ENCODE measurements around the gene CAAP1. TPM values are rescaled to one million over a fixed set of nuclear protein-coding genes. Genes with fewer than 3 reads are reported as not detected.
"Not testable (repeated sequence)": the region's sequence is repeated elsewhere in the genome, so short reads cannot be mapped to it uniquely, and the experiment has no call there.

CAAP1 gene
- total RNA-seq, 1 donor from 2014 or later, result 22.4 TPM

DNA sequence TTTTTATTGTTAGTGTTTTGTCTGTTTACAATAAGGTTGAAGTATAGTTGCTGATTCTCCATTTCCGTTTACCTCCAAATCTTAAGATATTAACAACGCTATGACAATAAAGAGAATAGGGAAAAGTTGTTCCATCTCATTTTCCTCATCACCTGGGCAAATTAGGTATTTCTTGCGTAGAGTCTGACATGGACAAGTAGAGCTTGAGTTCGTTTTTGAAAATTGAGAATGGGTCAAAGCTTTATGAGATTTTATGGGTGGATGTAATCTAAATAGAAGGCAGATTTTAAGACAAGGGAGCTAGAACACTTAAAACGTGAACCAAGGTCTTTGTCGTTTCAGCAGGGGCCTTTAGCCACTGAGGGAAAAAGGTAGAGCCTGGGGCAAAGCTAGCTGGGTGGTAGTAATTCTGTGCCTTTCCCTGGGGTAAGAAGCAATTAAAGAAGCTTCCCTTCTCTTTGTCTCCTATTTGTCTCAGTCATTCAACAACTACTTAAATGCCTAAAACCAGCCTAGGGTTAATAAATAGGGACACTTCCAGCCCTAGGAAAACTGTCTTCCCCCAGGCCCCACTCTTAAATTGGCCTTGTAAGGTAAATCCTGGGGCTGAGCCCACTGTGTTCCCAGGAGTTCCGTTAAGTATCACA, 551 bp upstream of the CAAP1 start:
- Histone ChIP-seq H3K27me3 (ENCODE audit: control insufficient read depth, insufficient read depth, low read length) (no peaks in the 10 kb centered on the region), H3K4me3 (ENCODE audit: low read depth, low read length) (peak overlapping the region; percentile 100), H3K36me3 (ENCODE audit: control insufficient read depth, insufficient read depth, low read length) (no peaks in the 10 kb centered on the region)
- TF ChIP-seq, protein P1, sequence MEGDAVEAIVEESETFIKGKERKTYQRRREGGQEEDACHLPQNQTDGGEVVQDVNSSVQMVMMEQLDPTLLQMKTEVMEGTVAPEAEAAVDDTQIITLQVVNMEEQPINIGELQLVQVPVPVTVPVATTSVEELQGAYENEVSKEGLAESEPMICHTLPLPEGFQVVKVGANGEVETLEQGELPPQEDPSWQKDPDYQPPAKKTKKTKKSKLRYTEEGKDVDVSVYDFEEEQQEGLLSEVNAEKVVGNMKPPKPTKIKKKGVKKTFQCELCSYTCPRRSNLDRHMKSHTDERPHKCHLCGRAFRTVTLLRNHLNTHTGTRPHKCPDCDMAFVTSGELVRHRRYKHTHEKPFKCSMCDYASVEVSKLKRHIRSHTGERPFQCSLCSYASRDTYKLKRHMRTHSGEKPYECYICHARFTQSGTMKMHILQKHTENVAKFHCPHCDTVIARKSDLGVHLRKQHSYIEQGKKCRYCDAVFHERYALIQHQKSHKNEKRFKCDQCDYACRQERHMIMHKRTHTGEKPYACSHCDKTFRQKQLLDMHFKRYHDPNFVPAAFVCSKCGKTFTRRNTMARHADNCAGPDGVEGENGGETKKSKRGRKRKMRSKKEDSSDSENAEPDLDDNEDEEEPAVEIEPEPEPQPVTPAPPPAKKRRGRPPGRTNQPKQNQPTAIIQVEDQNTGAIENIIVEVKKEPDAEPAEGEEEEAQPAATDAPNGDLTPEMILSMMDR (IDR thresholded peaks at IDR 0.05; ENCODE audit: insufficient read depth, low read length, severe bottlenecking), result no peak
- no peak for DNase-seq (ENCODE audit: low read depth)
- FAIRE-seq, result no peak

DNA sequence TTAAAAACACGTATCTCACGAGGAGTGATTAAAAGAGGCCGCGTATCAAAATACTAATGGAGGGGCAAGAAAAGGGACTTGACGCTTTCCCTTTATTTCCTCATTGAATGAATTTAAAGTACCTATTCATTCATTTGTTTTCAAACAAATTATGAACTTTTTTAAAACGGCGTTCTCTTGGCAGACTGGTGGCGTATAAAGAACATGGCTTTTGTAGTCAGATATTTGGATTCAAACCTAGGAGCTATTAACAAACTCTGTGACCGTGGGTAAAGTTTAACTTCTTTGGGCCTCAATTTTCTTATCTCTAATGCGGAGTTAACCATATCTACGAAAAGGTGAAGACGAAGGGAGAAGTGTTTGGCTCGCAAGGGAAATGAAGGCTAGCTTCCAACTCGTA, 876 bp downstream of the CAAP1 start:
- Histone ChIP-seq H3K36me3 (ENCODE audit: control insufficient read depth, insufficient read depth, low read length) (peaks cover 1% of the 10 kb centered on the region), H3K4me3 (ENCODE audit: low read depth, low read length) (peak overlapping the region; percentile 100), H3K27me3 (ENCODE audit: control insufficient read depth, insufficient read depth, low read length) (no peaks in the 10 kb centered on the region)
- TF ChIP-seq, protein P1 (IDR thresholded peaks at IDR 0.05; ENCODE audit: insufficient read depth, low read length, severe bottlenecking), result no peak
- DNase-seq (ENCODE audit: low read depth) (peak; percentile 8), FAIRE-seq (no peak)

DNA sequence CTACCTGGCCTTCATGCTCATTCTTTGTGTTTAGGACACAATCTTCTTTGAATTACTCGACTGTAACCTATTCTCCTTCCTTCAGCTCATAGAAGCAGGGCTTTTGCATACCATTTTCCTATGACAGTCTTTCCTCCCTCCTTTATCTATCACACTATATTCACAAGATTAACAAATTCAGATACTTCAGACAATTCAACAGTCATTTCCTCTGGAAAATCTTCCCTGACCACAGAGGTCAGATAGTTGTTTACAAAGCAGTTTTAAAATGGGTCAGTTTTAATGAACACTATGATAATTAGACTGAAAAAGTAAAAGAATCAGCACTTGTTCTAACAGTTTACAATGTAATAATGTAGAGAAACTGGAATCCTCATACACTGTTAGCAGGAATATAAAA, 4.3 kb downstream of the CAAP1 start:
- TF ChIP-seq, protein P1 (IDR thresholded peaks at IDR 0.05; ENCODE audit: insufficient read depth, low read length, severe bottlenecking), result no peak
- Histone ChIP-seq H3K36me3 (ENCODE audit: control insufficient read depth, insufficient read depth, low read length) (peaks cover 1% of the 10 kb centered on the region), H3K27me3 (ENCODE audit: control insufficient read depth, insufficient read depth, low read length) (no peaks in the 10 kb centered on the region), H3K4me3 (ENCODE audit: low read depth, low read length) (no peak overlapping the region)
- FAIRE-seq (no peak), DNase-seq (ENCODE audit: low read depth) (no peak)

DNA sequence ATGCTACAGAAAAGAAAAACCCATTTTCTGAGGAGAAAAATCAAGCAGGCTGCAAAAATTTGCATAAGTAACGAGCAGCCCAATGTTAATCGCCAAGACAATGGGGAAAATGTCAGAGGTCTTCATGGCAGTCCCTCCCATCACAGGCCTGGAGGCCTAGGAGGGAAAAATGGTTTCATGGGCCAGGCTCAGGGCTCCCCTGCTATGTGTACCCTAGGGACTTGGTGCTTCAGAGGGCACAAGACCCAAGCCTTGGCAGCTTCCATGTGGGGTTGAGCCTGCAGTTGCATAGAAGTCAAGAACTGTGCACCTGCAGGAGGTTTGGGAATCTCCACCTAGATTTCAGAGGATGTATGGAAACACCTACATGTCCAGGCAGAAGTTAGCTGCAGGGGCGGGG, 10.4 kb downstream of the CAAP1 start:
- no peak for FAIRE-seq
- Histone ChIP-seq H3K36me3 (ENCODE audit: control insufficient read depth, insufficient read depth, low read length) (peaks cover 8% of the 10 kb centered on the region), H3K27me3 (ENCODE audit: control insufficient read depth, insufficient read depth, low read length) (no peaks in the 10 kb centered on the region), H3K4me3 (ENCODE audit: low read depth, low read length) (no peak overlapping the region)
- no peak for DNase-seq (ENCODE audit: low read depth)
- TF ChIP-seq, protein P1 (IDR thresholded peaks at IDR 0.05; ENCODE audit: insufficient read depth, low read length, severe bottlenecking), result no peak

DNA sequence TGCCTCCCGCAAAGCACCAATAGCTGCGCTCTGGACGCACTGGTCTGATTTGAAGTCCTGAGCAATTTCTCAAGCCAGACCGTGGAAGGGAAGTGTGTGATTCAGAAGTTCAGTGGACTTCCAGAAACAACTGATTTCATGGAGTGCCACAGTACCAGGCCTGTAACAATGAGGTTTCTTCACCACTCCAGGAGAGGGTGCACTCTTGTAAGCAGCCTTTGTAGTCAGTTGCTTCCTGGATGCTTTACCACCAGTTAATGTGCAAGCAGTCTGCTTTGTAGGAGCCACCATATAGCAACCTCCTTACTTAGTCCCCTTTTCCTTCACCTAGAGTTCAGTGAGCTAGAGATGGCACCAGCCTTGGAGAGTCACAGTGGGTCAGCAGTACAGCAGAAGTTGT, 12.3 kb downstream of the CAAP1 start:
- TF ChIP-seq, protein P1 (IDR thresholded peaks at IDR 0.05; ENCODE audit: insufficient read depth, low read length, severe bottlenecking), result no peak
- Histone ChIP-seq H3K36me3 (ENCODE audit: control insufficient read depth, insufficient read depth, low read length) (peaks cover 8% of the 10 kb centered on the region), H3K4me3 (ENCODE audit: low read depth, low read length) (no peak overlapping the region), H3K27me3 (ENCODE audit: control insufficient read depth, insufficient read depth, low read length) (no peaks in the 10 kb centered on the region)
- FAIRE-seq, result no peak
- DNase-seq (ENCODE audit: low read depth), result no peak

DNA sequence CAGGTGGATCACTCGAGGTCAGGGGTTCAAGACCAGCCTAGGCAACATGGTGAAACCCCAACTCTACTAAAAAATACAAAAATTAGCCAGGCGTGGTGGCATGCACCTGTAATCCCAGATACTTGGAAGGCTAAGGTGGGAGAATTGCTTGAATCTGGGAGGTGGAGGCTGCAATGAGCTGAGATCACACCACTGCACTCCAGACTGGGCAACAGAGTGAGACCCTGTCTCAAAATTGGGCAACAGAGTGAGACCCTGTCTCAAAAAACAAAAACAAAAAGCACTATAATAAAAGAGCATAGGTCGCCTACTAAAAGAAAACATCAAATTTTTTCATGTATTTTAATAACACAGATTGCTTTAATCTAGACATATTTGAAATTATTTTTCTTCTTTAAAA, 17.4 kb downstream of the CAAP1 start:
- H3K4me3 ChIP-seq (ENCODE audit: low read depth, low read length); FAIRE-seq; H3K27me3 ChIP-seq (ENCODE audit: control insufficient read depth, insufficient read depth, low read length); H3K36me3 ChIP-seq (ENCODE audit: control insufficient read depth, insufficient read depth, low read length); DNase-seq (ENCODE audit: low read depth): not testable (repeated sequence)
